Transverse colon (tissue), 4 donors: ENCODE results near the gene BMP7. TPM values are rescaled to one million over a fixed set of nuclear protein-coding genes. Genes with fewer than 3 reads are reported as not detected.

Experiments used
- DNase-seq: peaks from one replicate; pipeline ENCODE4 v3.0.0-alpha.2; 2019
- H3K27ac ChIP-seq, 4 donors: fragments of 200-600 bp; sonication (generic); 2 replicates each; pipeline ENCODE4 v1.5.1; 2016 to 2018; ENCODE audit warnings: inconsistent platforms in 4 of 4
- H3K27me3 ChIP-seq: fragments of 200-600 bp; sonication (generic); 2 replicates; pipeline ENCODE4 v1.5.1; 2017; ENCODE audit warnings: inconsistent platforms
- H3K36me3 ChIP-seq, 4 donors: fragments of 200-600 bp; sonication (generic); 2 replicates each; pipeline ENCODE4 v1.5.1; 2017 to 2019; ENCODE audit warnings: inconsistent platforms in 4 of 4
- H3K4me1 ChIP-seq, 4 donors: fragments of 200-600 bp; sonication (generic); 2 replicates each; pipeline ENCODE4 v1.5.1; 2017 to 2020; ENCODE audit warnings: inconsistent platforms in 4 of 4
- H3K4me3 ChIP-seq, 4 donors: fragments of 200-600 bp; sonication (generic); 1 replicate in 1 of 4; 2 replicates in 3 of 4; pipeline versions ENCODE4 v1.5.1 to v1.6.1; 2017 to 2019; ENCODE audit warnings: inconsistent platforms in 4 of 4
- H3K9me3 ChIP-seq, 2 donors: fragments of 200-600 bp; sonication (generic); 2 replicates each; pipeline ENCODE4 v1.5.1; 2017 to 2019; ENCODE audit warnings: inconsistent platforms in 2 of 2
- EP300 ChIP-seq: sonication (generic); formaldehyde crosslinking; IDR thresholded peaks from one replicate; pipeline ENCODE4 v1.6.1; 2017; ENCODE audit warnings: antibody characterized with exemption, low read depth
- POLR2A ChIP-seq: fragments of 450-650 bp; IDR thresholded peaks from one replicate; pipeline ENCODE4 v1.6.1; 2016; ENCODE audit warnings: antibody characterized with exemption, mild to moderate bottlenecking, moderate library complexity
- POLR2AphosphoS5 ChIP-seq, 3 donors: sonication (generic); formaldehyde crosslinking; IDR thresholded peaks; one replicate each; pipeline ENCODE4 v1.6.1; 2016; ENCODE audit warnings: antibody characterized with exemption in 3 of 3
- WGBS, 2 donors: methylation state at CpG; one replicate each; pipeline ENCODE4 v1.1.5; 2018; ENCODE audit warnings: low coverage in 1 of 2; 5-methylcytosine and 5-hydroxymethylcytosine counted together
- in situ Hi-C, 4 donors: fragments of 200-750 bp; cut with MboI; loops; one replicate each; pipeline versions ENCODE4 v1.15.0 to v1.15.1; 2017; ENCODE audit warnings: low sequenced_read_pairs in 3 of 4, low pct_ligation_motif_present in 1 of 4, low pct_unique_long_range_greater_than_20kb in 1 of 4
- intact Hi-C: fragments of 100-400 bp; cut with DNase I; formaldehyde crosslinking; loops from one replicate; pipeline ENCODE4 v1.15.1; 2023; ENCODE audit warnings: low total_unique reads
- total RNA-seq, 4 donors: library from RNA; depleted of rRNA; stranded (reverse); fragments of >200 nt; gene quantifications; one replicate each; pipeline ENCODE4 v1.1.0, GENCODE V29; 2016
- TF ChIP-seq, protein P1 (sequence below), 5 experiments: fragments of 200-600 bp in 3 of 5; fragments of 450-650 bp in 2 of 5; sonication (generic) in 3 of 5; IDR thresholded peaks; 1 replicate in 2 of 5; 2 replicates in 3 of 5; pipeline ENCODE4 v1.5.1; 2016 to 2017; ENCODE audit warnings: antibody characterized with exemption in 5 of 5, inconsistent platforms in 3 of 5, mild to moderate bottlenecking in 2 of 5, moderate library complexity in 1 of 5

The BMP7 gene
- total RNA-seq, 4 donors from 2014 or later: 1.4 to 2.2 (median 1.5) TPM; not detected in 1

DNA sequence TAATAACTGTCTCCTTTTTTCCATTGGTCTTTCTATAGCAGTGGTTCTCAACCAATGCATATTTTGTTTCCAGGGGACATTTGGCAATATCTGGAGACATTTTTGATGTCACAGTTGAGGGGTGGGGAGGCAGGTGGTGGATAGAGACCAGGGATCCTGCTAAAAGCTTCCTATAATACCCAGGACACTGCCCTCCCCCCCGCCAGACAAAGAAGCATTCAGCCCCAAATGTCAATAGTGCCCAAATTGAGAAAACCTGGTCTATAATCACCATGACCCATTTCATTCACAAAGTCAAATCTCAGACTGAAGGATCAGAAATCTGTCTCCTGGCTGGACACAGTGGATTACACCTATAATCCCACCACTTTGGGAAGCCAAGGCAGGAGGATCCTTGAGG is 128.8 kb downstream of the BMP7 start:
- no peak for DNase-seq
- intact Hi-C loops (no loop called here), in situ Hi-C loops (no loop called here)
- H3K4me3 ChIP-seq: no peak overlapping the region
- H3K4me1 ChIP-seq: no peaks in the 10 kb centered on the region
- H3K36me3 ChIP-seq: no peaks in the 10 kb centered on the region
- WGBS, 2 donors: 95% methylated on average over 1 of the region's 1 CpG; no CpG with 5 or more reads in 1 of the 2 donors
- no peaks in the 10 kb centered on the region for H3K27me3 ChIP-seq
- no peak overlapping the region for H3K27ac ChIP-seq
- TF ChIP-seq EP300 (no peak), POLR2AphosphoS5 (IDR thresholded peaks at IDR 0.05) (no peak), POLR2A (no peak)
- TF ChIP-seq, protein P1, sequence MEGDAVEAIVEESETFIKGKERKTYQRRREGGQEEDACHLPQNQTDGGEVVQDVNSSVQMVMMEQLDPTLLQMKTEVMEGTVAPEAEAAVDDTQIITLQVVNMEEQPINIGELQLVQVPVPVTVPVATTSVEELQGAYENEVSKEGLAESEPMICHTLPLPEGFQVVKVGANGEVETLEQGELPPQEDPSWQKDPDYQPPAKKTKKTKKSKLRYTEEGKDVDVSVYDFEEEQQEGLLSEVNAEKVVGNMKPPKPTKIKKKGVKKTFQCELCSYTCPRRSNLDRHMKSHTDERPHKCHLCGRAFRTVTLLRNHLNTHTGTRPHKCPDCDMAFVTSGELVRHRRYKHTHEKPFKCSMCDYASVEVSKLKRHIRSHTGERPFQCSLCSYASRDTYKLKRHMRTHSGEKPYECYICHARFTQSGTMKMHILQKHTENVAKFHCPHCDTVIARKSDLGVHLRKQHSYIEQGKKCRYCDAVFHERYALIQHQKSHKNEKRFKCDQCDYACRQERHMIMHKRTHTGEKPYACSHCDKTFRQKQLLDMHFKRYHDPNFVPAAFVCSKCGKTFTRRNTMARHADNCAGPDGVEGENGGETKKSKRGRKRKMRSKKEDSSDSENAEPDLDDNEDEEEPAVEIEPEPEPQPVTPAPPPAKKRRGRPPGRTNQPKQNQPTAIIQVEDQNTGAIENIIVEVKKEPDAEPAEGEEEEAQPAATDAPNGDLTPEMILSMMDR (IDR thresholded peaks at IDR 0.05): no peak
- no peaks in the 10 kb centered on the region for H3K9me3 ChIP-seq

DNA sequence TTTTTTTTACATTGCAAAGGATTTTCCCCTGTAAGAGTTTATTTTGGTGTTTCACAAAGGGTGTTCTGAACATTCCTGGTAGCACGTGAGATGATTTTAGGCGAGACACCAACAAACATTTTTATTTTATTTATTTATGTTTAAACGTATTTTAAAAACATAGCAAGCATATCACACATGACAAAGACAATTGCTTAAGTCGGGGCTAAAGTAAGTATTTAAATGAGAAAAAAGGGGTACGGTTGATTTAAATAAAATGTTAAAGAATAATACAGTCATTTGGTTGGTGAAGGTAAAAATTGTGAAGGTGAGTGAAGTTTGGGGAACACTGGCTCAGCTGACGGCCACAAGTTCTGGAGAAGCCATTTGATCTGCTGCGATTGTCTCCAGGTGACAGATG is 129.7 kb downstream of the BMP7 start:
- no peak for DNase-seq
- intact Hi-C loops (no loop called here), in situ Hi-C loops (no loop called here)
- Histone ChIP-seq H3K27ac (no peak overlapping the region), H3K4me3 (no peak overlapping the region), H3K4me1 (no peaks in the 10 kb centered on the region), H3K27me3 (no peaks in the 10 kb centered on the region), H3K9me3 (no peaks in the 10 kb centered on the region), H3K36me3 (no peaks in the 10 kb centered on the region)
- TF ChIP-seq, protein P1 (IDR thresholded peaks at IDR 0.05): no peak
- TF ChIP-seq EP300: no peak
- no peak for TF ChIP-seq POLR2AphosphoS5 (IDR thresholded peaks at IDR 0.05)
- TF ChIP-seq POLR2A: no peak
- 84 to 87% methylated on average over 7 of the region's 7 CpGs for WGBS, 2 donors

GRCh38 chr20:57135875-57136274 is 130.6 kb downstream of the BMP7 start:
- no peaks in the 10 kb centered on the region for H3K9me3 ChIP-seq
- no peak for TF ChIP-seq POLR2AphosphoS5 (IDR thresholded peaks at IDR 0.05)
- no peak for TF ChIP-seq POLR2A
- no peak for TF ChIP-seq EP300
- TF ChIP-seq, protein P1 (IDR thresholded peaks at IDR 0.05): no peak
- no peaks in the 10 kb centered on the region for H3K27me3 ChIP-seq
- H3K27ac ChIP-seq: no peak overlapping the region
- no peak for DNase-seq
- intact Hi-C loops (no loop called here), in situ Hi-C loops (no loop called here)
- H3K4me1 ChIP-seq: no peaks in the 10 kb centered on the region
- 82% methylated on average over 6 of the region's 6 CpGs; no CpG with 5 or more reads in 1 of the 2 donors for WGBS, 2 donors
- H3K36me3 ChIP-seq: no peaks in the 10 kb centered on the region
- no peak overlapping the region for H3K4me3 ChIP-seq

DNA sequence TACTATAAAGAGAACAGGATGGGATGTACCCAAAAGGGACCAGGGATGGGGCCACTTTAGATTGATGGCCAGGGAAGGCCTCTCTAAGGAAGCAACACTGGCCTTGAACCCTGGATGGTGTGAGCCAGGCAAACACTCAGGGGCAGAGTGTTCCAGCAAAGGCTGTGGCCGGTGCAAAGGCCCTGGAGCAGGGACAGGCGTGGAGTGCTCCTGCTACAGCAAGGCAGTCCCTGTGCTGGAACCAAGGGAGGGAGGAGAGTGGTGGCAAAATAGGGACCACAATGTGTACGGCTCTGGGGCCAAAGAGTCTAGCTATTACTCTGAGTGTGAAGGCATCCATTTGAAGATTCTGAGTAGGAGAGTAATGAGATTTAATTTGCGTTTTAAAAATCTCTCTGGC is 131.6 kb downstream of the BMP7 start:
- in situ Hi-C loops (no loop called here), intact Hi-C loops (no loop called here)
- Histone ChIP-seq H3K4me1 (no peaks in the 10 kb centered on the region), H3K36me3 (no peaks in the 10 kb centered on the region), H3K9me3 (no peaks in the 10 kb centered on the region), H3K27me3 (no peaks in the 10 kb centered on the region), H3K4me3 (no peak overlapping the region), H3K27ac (no peak overlapping the region)
- TF ChIP-seq POLR2A: no peak
- no peak for TF ChIP-seq EP300
- TF ChIP-seq, protein P1 (IDR thresholded peaks at IDR 0.05): no peak
- TF ChIP-seq POLR2AphosphoS5 (IDR thresholded peaks at IDR 0.05): no peak
- 62 to 82% methylated on average over 2 to 4 of the region's 4 CpGs for WGBS, 2 donors
- no peak for DNase-seq
